ENCODE results near the gene LAMA1. TPM values are rescaled to one million over a fixed set of nuclear protein-coding genes. Genes with fewer than 3 reads are reported as not detected.

The LAMA1 gene
- total and polyA plus RNA-seq, 2 donors (not counting 3 experiments of a cell fraction or from before 2014, with no cell fraction given): 0.04 TPM; not detected in 1

- intact Hi-C loops (cut with micrococcal nuclease): no loop called here
- POLR2A ChIA-PET: no interaction called here
Measured at GRCh38 chr18:7047336-7047735, 70.3 kb downstream of the LAMA1 start.

More at GRCh38 chr18:7047336-7047735, 70.3 kb downstream of the LAMA1 start:
- no peaks in the 10 kb centered on the region for H3K27me3 ChIP-seq (ENCODE audit: control insufficient read depth in 2 of 2, insufficient read depth in 2 of 2, low read length in 2 of 2)
- no peak for TF ChIP-seq MAX (IDR thresholded peaks at IDR 0.05; ENCODE audit: insufficient read depth, insufficient read length)
- TF ChIP-seq MYC (IDR thresholded peaks at IDR 0.05; ENCODE audit: low read depth, low read length): no peak
- TF ChIP-seq CTCF (IDR thresholded peaks at IDR 0.05; ENCODE audit: extremely low read depth in 1 of 2, insufficient read depth in 1 of 2, low read depth in 1 of 2, low read length in 2 of 2): no peak
- no peak for TF ChIP-seq FOS (IDR thresholded peaks at IDR 0.05; ENCODE audit: borderline replicate concordance, insufficient read depth, low read length)
- TF ChIP-seq POLR2A (IDR thresholded peaks at IDR 0.05; ENCODE audit: low read depth, low read length): no peak
- TF ChIP-seq POLR2AphosphoS5 (IDR thresholded peaks at IDR 0.05; ENCODE audit: insufficient read depth, low read depth, low read length): no peak
- TF ChIP-seq JUN (IDR thresholded peaks at IDR 0.05; ENCODE audit: borderline replicate concordance, insufficient read depth, insufficient read length, low read depth): no peak
- no peak for TF ChIP-seq GATA2 (IDR thresholded peaks at IDR 0.05; ENCODE audit: insufficient read depth, insufficient read length, low read depth, low read length)
- no peak for TF ChIP-seq EZH2 (IDR thresholded peaks at IDR 0.05; ENCODE audit: borderline replicate concordance, low read depth, low read length, severe bottlenecking)
- no peaks in the 10 kb centered on the region for H4K20me1 ChIP-seq (replicated peaks; ENCODE audit: control insufficient read depth, extremely low read depth, insufficient read depth, low read length)
- H3K4me1 ChIP-seq (ENCODE audit: control insufficient read depth, extremely low read depth, insufficient read depth, low read length): no peaks in the 10 kb centered on the region
- H3K9me3 ChIP-seq (replicated peaks; ENCODE audit: control insufficient read depth, insufficient read depth, low read length): no peaks in the 10 kb centered on the region
- no peaks in the 10 kb centered on the region for H3K36me3 ChIP-seq (ENCODE audit: control insufficient read depth in 2 of 2, extremely low read depth in 1 of 2, insufficient read depth in 2 of 2, low read length in 2 of 2)
- H3K4me3 ChIP-seq (replicated peaks in 1 of 3; ENCODE audit: insufficient read depth in 1 of 3, low read depth in 1 of 3, low read length in 3 of 3): no peak overlapping the region
- no peak overlapping the region for H3K4me2 ChIP-seq (ENCODE audit: insufficient read depth, low read length)
- dilution Hi-C loops (cut with MboI; ENCODE audit: extremely low pct_ligation_motif_present, low sequenced_read_pairs): no loop called here
- no peaks in the 10 kb centered on the region for H3K79me2 ChIP-seq (ENCODE audit: control insufficient read depth, insufficient read depth, low read length)
- H3K9me1 ChIP-seq (replicated peaks; ENCODE audit: control insufficient read depth, extremely low read depth, insufficient read depth, low read length): no peaks in the 10 kb centered on the region
- no peak overlapping the region for H3K9ac ChIP-seq (replicated peaks; ENCODE audit: extremely low read depth, insufficient read depth, low read length)
- DNase-seq (ENCODE audit: low read depth, low spot score): no peak
- no peak overlapping the region for H3K27ac ChIP-seq (ENCODE audit: insufficient read depth, low read depth, low read length)
- CTCF ChIA-PET: no interaction called here
- BruUV-seq (replicated peaks): no TSS peak
- FAIRE-seq: no peak
- H2AFZ ChIP-seq (ENCODE audit: low read depth, low read length): no peak overlapping the region

All from endothelial cell of umbilical vein (primary cell).